K562 (cell line): ENCODE data around the gene MARCHF9. TPM values are rescaled to one million over a fixed set of nuclear protein-coding genes. Genes with fewer than 3 reads are reported as not detected.

Experiments
- CHD1 ChIP-seq: fragments of 200-600 bp; sonication (generic); IDR thresholded peaks from one replicate; pipeline ENCODE4 v1.6.1; 2012; ENCODE audit warnings: mild to moderate bottlenecking, moderate library complexity, low read length, inconsistent platforms
- CREB1 ChIP-seq, 2 experiments: sonication (generic) in 1 of 2; formaldehyde crosslinking in 1 of 2; IDR thresholded peaks; 2 replicates each; pipeline versions ENCODE4 v1.6.1 to v1.8.0; 2012 to 2022; ENCODE audit warnings: inconsistent platforms in 1 of 2, mild to moderate bottlenecking in 1 of 2, missing genetic modification reagents in 1 of 2, moderate library complexity in 1 of 2
- GMEB1 ChIP-seq: fragments of 250-450 bp; sonication (Bioruptor Pico); IDR thresholded peaks from 2 replicates; pipeline ENCODE4 v1.4.0; 2020; ENCODE audit warnings: mild to moderate bottlenecking
- MCM7 ChIP-seq, 2 experiments: fragments of 450-650 bp; IDR thresholded peaks; 2 replicates each; pipeline ENCODE4 v1.6.1; 2016 to 2018
- NFIC ChIP-seq: fragments of 450-650 bp; IDR thresholded peaks from 2 replicates; pipeline ENCODE4 v1.6.1; 2017; ENCODE audit warnings: mild to moderate bottlenecking, inconsistent platforms
- PML ChIP-seq: IDR thresholded peaks from 2 replicates; pipeline ENCODE4 v1.6.1; 2012; ENCODE audit warnings: low read length, inconsistent platforms
- REST ChIP-seq, 2 experiments: fragments of 450-650 bp; formaldehyde crosslinking in 1 of 2; IDR thresholded peaks; 2 replicates each; pipeline versions ENCODE4 v1.4.0 to v1.6.1; 2014 to 2020; ENCODE audit warnings: mild to moderate bottlenecking in 2 of 2, borderline replicate concordance in 1 of 2, low read depth in 1 of 2
- RNF2 ChIP-seq: sonication (generic); IDR thresholded peaks from 2 replicates; pipeline ENCODE4 v1.6.1; 2016
- ZBTB7A ChIP-seq: IDR thresholded peaks from 2 replicates; pipeline ENCODE4 v1.6.1; 2011; ENCODE audit warnings: low read depth, mild to moderate bottlenecking, low read length, moderate library complexity, borderline replicate concordance; ENCODE audit not compliant: control insufficient read depth
- polyA plus RNA-seq, 8 experiments: library from polyadenylated mRNA; depleted of rRNA in 4 of 8; stranded (reverse) in 5 of 8; unstranded in 3 of 8; fragments of >200 nt; fragmentation: Nextera tagmentation in 2 of 8; fragmentation: Illumina TruSeq in 1 of 8; extraction: Ambion mirVana in 2 of 8; extraction: Trizol in 1 of 8; gene quantifications; 2 replicates each; pipeline versions ENCODE4 v1.2.1 to v1.2.3, GENCODE V29; 2011 to 2014; ENCODE audit warnings: inconsistent platforms in 1 of 8, missing spikeins in 1 of 8
- total RNA-seq, 7 experiments: library from RNA; depleted of rRNA in 6 of 7; stranded (reverse); fragments of >200 nt in 6 of 7; fragmentation: Illumina TruSeq in 2 of 7; extraction: Trizol in 2 of 7; gene quantifications; 2 replicates each; pipeline versions ENCODE4 v1.2.1 to v1.2.3, GENCODE V29; 2011 to 2021; ENCODE audit warnings: low replicate concordance in 1 of 7
- TF ChIP-seq, protein P1 (sequence below): fragments of 450-650 bp; IDR thresholded peaks from 2 replicates; pipeline ENCODE4 v1.6.1; 2016
- TF ChIP-seq, protein P2 (sequence below): sonication (generic); formaldehyde crosslinking; IDR thresholded peaks from 2 replicates; pipeline ENCODE4 v1.8.0; 2022; ENCODE audit warnings: mild to moderate bottlenecking, missing genetic modification reagents

The MARCHF9 gene
- total and polyA plus RNA-seq, 9 of the 15 experiments (the other 6 are each of a cell fraction or from before 2014, with no cell fraction given), result 0.80 to 12.4 (median 6.2) TPM

DNA sequence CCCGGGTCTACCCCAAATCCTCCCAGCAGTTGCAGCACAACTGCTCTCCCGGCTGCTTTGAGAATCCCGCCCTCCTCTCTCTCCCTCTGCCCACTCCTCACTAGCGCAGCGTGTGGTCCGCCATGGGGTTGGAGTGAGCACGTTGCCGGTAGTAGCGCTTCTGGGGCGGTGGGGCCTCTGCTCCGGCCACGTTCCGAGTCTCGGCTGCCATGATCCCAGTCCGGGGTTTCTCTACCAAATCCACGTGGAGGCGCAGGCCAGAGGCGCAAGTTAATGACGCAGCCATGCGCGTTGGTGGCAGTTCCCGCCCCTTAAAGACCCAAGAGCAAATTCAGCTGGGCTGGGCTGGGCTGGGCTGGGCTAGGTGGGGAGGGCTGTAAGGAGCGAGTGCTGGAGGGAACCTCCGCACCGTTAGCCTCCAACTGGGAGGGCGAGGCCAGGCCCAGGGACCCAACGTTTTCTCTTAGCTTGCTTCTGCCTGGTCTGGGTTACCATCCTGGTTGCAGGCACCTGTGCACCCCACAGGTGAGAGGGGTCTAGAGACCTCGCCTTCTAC is 17.0 kb downstream of the MARCHF9 start, which contains the start of gene METTL1 (continued):
- TF ChIP-seq MCM7 (IDR thresholded peaks at IDR 0.05), result no peak
- TF ChIP-seq GMEB1 (CRISPR knock-in tag), result 0 out of 2 replicates have a peak, but pooled peaks have one; percentile 20
- TF ChIP-seq REST (IDR thresholded peaks at IDR 0.05; ENCODE audit: borderline replicate concordance), result peak; percentile 42; the same call in 1 of the 2 replicates
- no peak for TF ChIP-seq REST (CRISPR knock-in tag; IDR thresholded peaks at IDR 0.05; ENCODE audit: low read depth)
- TF ChIP-seq ZBTB7A, result peak; percentile 39; the same call in 1 of the 2 replicates
- TF ChIP-seq, protein P1, sequence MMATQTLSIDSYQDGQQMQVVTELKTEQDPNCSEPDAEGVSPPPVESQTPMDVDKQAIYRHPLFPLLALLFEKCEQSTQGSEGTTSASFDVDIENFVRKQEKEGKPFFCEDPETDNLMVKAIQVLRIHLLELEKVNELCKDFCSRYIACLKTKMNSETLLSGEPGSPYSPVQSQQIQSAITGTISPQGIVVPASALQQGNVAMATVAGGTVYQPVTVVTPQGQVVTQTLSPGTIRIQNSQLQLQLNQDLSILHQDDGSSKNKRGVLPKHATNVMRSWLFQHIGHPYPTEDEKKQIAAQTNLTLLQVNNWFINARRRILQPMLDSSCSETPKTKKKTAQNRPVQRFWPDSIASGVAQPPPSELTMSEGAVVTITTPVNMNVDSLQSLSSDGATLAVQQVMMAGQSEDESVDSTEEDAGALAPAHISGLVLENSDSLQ, result 0 out of 2 replicates have a peak, but pooled peaks have one; percentile 4
- TF ChIP-seq, protein P2, sequence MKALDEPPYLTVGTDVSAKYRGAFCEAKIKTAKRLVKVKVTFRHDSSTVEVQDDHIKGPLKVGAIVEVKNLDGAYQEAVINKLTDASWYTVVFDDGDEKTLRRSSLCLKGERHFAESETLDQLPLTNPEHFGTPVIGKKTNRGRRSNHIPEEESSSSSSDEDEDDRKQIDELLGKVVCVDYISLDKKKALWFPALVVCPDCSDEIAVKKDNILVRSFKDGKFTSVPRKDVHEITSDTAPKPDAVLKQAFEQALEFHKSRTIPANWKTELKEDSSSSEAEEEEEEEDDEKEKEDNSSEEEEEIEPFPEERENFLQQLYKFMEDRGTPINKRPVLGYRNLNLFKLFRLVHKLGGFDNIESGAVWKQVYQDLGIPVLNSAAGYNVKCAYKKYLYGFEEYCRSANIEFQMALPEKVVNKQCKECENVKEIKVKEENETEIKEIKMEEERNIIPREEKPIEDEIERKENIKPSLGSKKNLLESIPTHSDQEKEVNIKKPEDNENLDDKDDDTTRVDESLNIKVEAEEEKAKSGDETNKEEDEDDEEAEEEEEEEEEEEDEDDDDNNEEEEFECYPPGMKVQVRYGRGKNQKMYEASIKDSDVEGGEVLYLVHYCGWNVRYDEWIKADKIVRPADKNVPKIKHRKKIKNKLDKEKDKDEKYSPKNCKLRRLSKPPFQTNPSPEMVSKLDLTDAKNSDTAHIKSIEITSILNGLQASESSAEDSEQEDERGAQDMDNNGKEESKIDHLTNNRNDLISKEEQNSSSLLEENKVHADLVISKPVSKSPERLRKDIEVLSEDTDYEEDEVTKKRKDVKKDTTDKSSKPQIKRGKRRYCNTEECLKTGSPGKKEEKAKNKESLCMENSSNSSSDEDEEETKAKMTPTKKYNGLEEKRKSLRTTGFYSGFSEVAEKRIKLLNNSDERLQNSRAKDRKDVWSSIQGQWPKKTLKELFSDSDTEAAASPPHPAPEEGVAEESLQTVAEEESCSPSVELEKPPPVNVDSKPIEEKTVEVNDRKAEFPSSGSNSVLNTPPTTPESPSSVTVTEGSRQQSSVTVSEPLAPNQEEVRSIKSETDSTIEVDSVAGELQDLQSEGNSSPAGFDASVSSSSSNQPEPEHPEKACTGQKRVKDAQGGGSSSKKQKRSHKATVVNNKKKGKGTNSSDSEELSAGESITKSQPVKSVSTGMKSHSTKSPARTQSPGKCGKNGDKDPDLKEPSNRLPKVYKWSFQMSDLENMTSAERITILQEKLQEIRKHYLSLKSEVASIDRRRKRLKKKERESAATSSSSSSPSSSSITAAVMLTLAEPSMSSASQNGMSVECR (CRISPR knock-in tag), result peak; percentile 100
- peak; percentile 54; the same call in 1 of the 2 replicates for TF ChIP-seq RNF2
- TF ChIP-seq NFIC, result no peak; the same call in none of the 2 replicates
- peak; percentile 99 for TF ChIP-seq CREB1 (IDR thresholded peaks at IDR 0.05)
- peak; percentile 99 for TF ChIP-seq CREB1 (CRISPR knock-in tag; IDR thresholded peaks at IDR 0.05)
- peak; percentile 55 for TF ChIP-seq CHD1
- peak; percentile 65; the same call in 1 of the 2 replicates for TF ChIP-seq PML
